Progenitor cell of endocrine pancreas (in vitro differentiated cells): ENCODE results near the gene RPS25. TPM values are rescaled to one million over a fixed set of nuclear protein-coding genes. Genes with fewer than 3 reads are reported as not detected.
A peak's percentile ranks its signal among the peaks of the same experiment; 100 is the strongest.

Source experiments
- DNase-seq: peaks from one replicate; pipeline ENCODE4 v3.0.0; 2021; ENCODE audit warnings: low spot score; ENCODE audit not compliant: unreplicated experiment
- H3K27ac Mint-ChIP-seq: 2 replicates; pipeline ENCODE4 v1.8.0; 2021; ENCODE audit warnings: mild to moderate bottlenecking, moderate library complexity, mixed read lengths
- H3K27me3 Mint-ChIP-seq: 2 replicates; pipeline ENCODE4 v1.8.0; 2021; ENCODE audit warnings: mixed read lengths
- H3K36me3 Mint-ChIP-seq: 2 replicates; pipeline ENCODE4 v1.8.0; 2022; ENCODE audit warnings: mixed read lengths; ENCODE audit not compliant: insufficient read depth
- H3K4me1 Mint-ChIP-seq: 2 replicates; pipeline ENCODE4 v1.8.0; 2021; ENCODE audit warnings: low read depth, mixed read lengths
- H3K4me3 Mint-ChIP-seq: 2 replicates; pipeline ENCODE4 v1.8.0; 2021; ENCODE audit warnings: low read depth, mild to moderate bottlenecking, moderate library complexity, mixed read lengths
- H3K9me3 Mint-ChIP-seq: 2 replicates; pipeline ENCODE4 v1.8.0; 2021; ENCODE audit warnings: low read depth, mixed read lengths
- total RNA-seq: library from RNA; stranded (reverse); gene quantifications from 2 replicates; pipeline ENCODE4 v1.2.1, GENCODE V29; 2021
- TF ChIP-seq, protein P1 (sequence below): fragments of 200-600 bp; sonication (generic); IDR thresholded peaks from one replicate; pipeline ENCODE4 v1.5.0; 2021; ENCODE audit warnings: antibody characterized with exemption, mild to moderate bottlenecking; ENCODE audit not compliant: unreplicated experiment

RPS25 gene
- total RNA-seq, 1 donor from 2014 or later: 1,112 TPM

DNA sequence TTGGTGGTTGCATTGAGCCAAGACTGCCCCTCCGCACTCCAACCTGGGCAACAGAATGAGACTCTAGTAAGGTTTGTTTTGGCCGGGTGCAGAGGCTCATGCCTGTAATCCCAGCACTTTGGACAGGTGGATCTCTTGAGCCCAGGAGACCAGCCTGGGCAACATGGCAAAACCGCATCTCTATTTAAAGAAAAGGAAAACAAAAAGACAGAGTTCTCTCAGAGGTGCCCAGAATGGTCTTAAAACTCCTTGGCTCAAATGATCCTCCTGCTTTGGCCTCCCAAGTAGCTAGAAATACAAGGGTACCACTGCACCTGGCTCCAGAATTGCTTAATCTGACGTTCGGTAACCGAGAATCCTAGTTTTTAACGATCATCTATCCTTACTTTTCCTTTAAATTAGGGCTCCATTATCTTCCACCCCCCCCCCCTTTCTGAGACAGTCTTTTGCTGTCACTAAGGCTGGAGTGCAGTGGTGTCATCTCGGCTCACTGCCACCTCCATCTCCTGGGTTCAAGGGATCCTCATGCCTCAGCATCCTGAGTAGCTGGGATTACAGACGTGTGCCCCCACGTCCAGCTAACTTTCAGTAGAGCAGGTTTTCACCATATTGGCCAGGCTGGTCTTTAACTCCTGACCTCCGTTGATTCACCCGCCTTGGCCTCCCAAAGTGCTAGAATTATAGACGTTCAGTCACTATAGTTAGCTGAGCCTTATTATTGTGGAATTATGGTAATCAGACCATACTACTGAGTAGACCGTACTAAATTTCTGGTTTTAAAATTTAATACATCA is 1.7 kb downstream of the RPS25 start:
- peak overlapping the region; percentile 100 for H3K4me3 Mint-ChIP-seq
- no peak for DNase-seq
- TF ChIP-seq, protein P1, sequence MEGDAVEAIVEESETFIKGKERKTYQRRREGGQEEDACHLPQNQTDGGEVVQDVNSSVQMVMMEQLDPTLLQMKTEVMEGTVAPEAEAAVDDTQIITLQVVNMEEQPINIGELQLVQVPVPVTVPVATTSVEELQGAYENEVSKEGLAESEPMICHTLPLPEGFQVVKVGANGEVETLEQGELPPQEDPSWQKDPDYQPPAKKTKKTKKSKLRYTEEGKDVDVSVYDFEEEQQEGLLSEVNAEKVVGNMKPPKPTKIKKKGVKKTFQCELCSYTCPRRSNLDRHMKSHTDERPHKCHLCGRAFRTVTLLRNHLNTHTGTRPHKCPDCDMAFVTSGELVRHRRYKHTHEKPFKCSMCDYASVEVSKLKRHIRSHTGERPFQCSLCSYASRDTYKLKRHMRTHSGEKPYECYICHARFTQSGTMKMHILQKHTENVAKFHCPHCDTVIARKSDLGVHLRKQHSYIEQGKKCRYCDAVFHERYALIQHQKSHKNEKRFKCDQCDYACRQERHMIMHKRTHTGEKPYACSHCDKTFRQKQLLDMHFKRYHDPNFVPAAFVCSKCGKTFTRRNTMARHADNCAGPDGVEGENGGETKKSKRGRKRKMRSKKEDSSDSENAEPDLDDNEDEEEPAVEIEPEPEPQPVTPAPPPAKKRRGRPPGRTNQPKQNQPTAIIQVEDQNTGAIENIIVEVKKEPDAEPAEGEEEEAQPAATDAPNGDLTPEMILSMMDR: no peak
- peaks cover 19% of the 10 kb centered on the region for H3K4me1 Mint-ChIP-seq
- H3K27ac Mint-ChIP-seq: peak overlapping the region; percentile 29
- no peaks in the 10 kb centered on the region for H3K9me3 Mint-ChIP-seq
- H3K36me3 Mint-ChIP-seq: peaks cover 28% of the 10 kb centered on the region
- no peaks in the 10 kb centered on the region for H3K27me3 Mint-ChIP-seq

GRCh38 chr11:119015054-119015611 is 3.0 kb downstream of the RPS25 start:
- peak overlapping the region; percentile 6 for H3K4me3 Mint-ChIP-seq
- H3K36me3 Mint-ChIP-seq: peaks cover 29% of the 10 kb centered on the region
- H3K27ac Mint-ChIP-seq: peak overlapping the region; percentile 9
- no peaks in the 10 kb centered on the region for H3K9me3 Mint-ChIP-seq
- peaks cover 17% of the 10 kb centered on the region for H3K4me1 Mint-ChIP-seq
- H3K27me3 Mint-ChIP-seq: no peaks in the 10 kb centered on the region
- no peak for DNase-seq
- TF ChIP-seq, protein P1: no peak

GRCh38 chr11:119014209-119014924 is 3.8 kb downstream of the RPS25 start:
- H3K4me3 Mint-ChIP-seq: no peak overlapping the region
- no peaks in the 10 kb centered on the region for H3K9me3 Mint-ChIP-seq
- TF ChIP-seq, protein P1: no peak
- H3K27me3 Mint-ChIP-seq: no peaks in the 10 kb centered on the region
- no peak overlapping the region for H3K27ac Mint-ChIP-seq
- H3K4me1 Mint-ChIP-seq: peaks cover 9% of the 10 kb centered on the region
- peaks cover 27% of the 10 kb centered on the region for H3K36me3 Mint-ChIP-seq
- DNase-seq: no peak

GRCh38 chr11:119012629-119013170 is 5.4 kb downstream of the RPS25 start:
- Mint-ChIP-seq H3K27ac (peak overlapping the region; percentile 22), H3K4me3 (no peak overlapping the region), H3K27me3 (no peaks in the 10 kb centered on the region), H3K4me1 (peaks cover 5% of the 10 kb centered on the region), H3K9me3 (no peaks in the 10 kb centered on the region), H3K36me3 (peaks cover 32% of the 10 kb centered on the region)
- TF ChIP-seq, protein P1: no peak
- no peak for DNase-seq

DNA sequence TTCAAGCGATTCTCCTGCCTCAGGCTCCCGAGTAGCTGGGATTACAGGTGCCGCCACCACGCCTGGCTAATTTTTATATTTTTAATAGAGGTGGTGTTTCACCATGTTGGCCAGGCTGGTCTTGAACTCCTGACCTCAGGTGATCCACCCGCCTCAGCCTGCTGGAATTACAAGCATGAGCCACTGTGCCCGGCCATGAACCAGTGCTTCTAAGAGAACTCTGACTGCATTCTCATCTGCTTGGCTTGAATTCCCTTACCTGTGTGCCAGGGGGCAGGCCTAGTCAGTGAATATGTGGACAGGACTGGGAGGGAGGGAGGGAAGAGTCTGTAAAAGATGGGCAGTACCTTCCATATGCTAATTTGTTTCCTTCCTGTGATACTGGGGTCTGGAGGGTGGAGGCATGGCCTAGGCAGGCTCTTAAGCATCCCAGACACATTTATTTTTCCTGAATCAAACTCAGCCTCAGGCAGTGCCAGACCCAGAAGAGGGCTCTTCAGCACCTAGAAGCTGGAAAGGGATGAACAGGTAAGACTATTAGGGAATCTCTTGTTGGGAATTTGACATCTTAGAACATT is 6.6 kb downstream of the RPS25 start:
- no peak for DNase-seq
- H3K27ac Mint-ChIP-seq: no peak overlapping the region
- no peaks in the 10 kb centered on the region for H3K9me3 Mint-ChIP-seq
- no peak overlapping the region for H3K4me3 Mint-ChIP-seq
- H3K36me3 Mint-ChIP-seq: peaks cover 31% of the 10 kb centered on the region
- H3K4me1 Mint-ChIP-seq: no peaks in the 10 kb centered on the region
- no peaks in the 10 kb centered on the region for H3K27me3 Mint-ChIP-seq
- TF ChIP-seq, protein P1: no peak
